ENCODE data around the gene DUSP5.

- TF ChIP-seq CTCF (conservative IDR thresholded peaks at IDR 0.05 in 1 of 2, IDR thresholded peaks at IDR 0.05 in 1 of 2; ENCODE audit: extremely low read depth in 1 of 2, insufficient read depth in 1 of 2, low read depth in 1 of 2, low read length in 2 of 2) (no peak), EZH2 (IDR thresholded peaks at IDR 0.05; ENCODE audit: borderline replicate concordance, low read length) (no peak)
These were observed 912 bp upstream of the DUSP5 start for GRCh38 chr10:110496553-110497437.

Data from mammary epithelial cell (primary cell).